ENCODE measurements around the gene HNRNPA2B1. TPM values are rescaled to one million over a fixed set of nuclear protein-coding genes. Genes with fewer than 3 reads are reported as not detected.
A peak's percentile ranks its signal among the peaks of the same experiment; 100 is the strongest.
"Not testable (repeated sequence)": the region's sequence is repeated elsewhere in the genome, so short reads cannot be mapped to it uniquely, and the experiment has no call there.

The HNRNPA2B1 gene
- total RNA-seq, 2 donors from 2014 or later: 447 to 769 TPM

GRCh38 chr7:26197153-26198115 lies 3.1 kb downstream of the HNRNPA2B1 start:
- H3K9me3 ChIP-seq: no peaks in the 10 kb centered on the region
- H3K36me3 ChIP-seq: peaks cover 36% of the 10 kb centered on the region
- intact Hi-C loops (cut with DNase I): loop anchor here (5.0 to 10.0 kb wide), 3 partner anchors 105 to 313 kb away; no protein-coding TSS in a partner anchor
- no peak overlapping the region for H3K27ac ChIP-seq
- DNase-seq: no peak
- peak overlapping the region in 1 of 2 donors; percentile 99 for H3K9ac ChIP-seq (ENCODE audit: low read depth in 2 of 2, low read length in 2 of 2)
- peak overlapping the region; percentile 90 for H3K4me3 ChIP-seq
- no peaks in the 10 kb centered on the region for H3K27me3 ChIP-seq
- H3K4me1 ChIP-seq: peaks cover 22% of the 10 kb centered on the region
- no peak for TF ChIP-seq CTCF (IDR thresholded peaks at IDR 0.05)

GRCh38 chr7:26195867-26196657 lies 4.5 kb downstream of the HNRNPA2B1 start:
- H3K9ac ChIP-seq (ENCODE audit: low read depth in 2 of 2, low read length in 2 of 2): no peak overlapping the region
- intact Hi-C loops (cut with DNase I): loop anchor here (5.0 to 10.0 kb wide), 3 partner anchors 104 to 311 kb away; no protein-coding TSS in a partner anchor
- TF ChIP-seq CTCF (IDR thresholded peaks at IDR 0.05): no peak

GRCh38 chr7:26195182-26195581 lies 5.4 kb downstream of the HNRNPA2B1 start:
- no peak overlapping the region for H3K27ac ChIP-seq
- H3K27me3 ChIP-seq: no peaks in the 10 kb centered on the region
- intact Hi-C loops (cut with DNase I): loop anchor here (5.0 to 10.0 kb wide), 3 partner anchors 103 to 310 kb away; no protein-coding TSS in a partner anchor
- H3K9me3 ChIP-seq: no peaks in the 10 kb centered on the region
- no peak overlapping the region for H3K4me3 ChIP-seq
- H3K4me1 ChIP-seq: peaks cover 22% of the 10 kb centered on the region
- peaks cover 47% of the 10 kb centered on the region for H3K36me3 ChIP-seq
- H3K9ac ChIP-seq (ENCODE audit: low read depth in 2 of 2, low read length in 2 of 2): no peak overlapping the region
- DNase-seq: no peak
- TF ChIP-seq CTCF (IDR thresholded peaks at IDR 0.05): no peak

More at GRCh38 chr7:26195867-26196657, 4.5 kb downstream of the HNRNPA2B1 start:
- Histone ChIP-seq H3K4me3 (no peak overlapping the region), H3K36me3 (peaks cover 42% of the 10 kb centered on the region), H3K27ac (no peak overlapping the region), H3K27me3 (no peaks in the 10 kb centered on the region), H3K4me1 (peaks cover 22% of the 10 kb centered on the region), H3K9me3 (no peaks in the 10 kb centered on the region)
- no peak for DNase-seq

- H3K9ac ChIP-seq (ENCODE audit: low read depth in 2 of 2, low read length in 2 of 2); H3K9me3 ChIP-seq; H3K27me3 ChIP-seq; H3K4me3 ChIP-seq; H3K27ac ChIP-seq; DNase-seq: not testable (repeated sequence)
- intact Hi-C loops (cut with DNase I): loop anchor here (5.0 to 10.0 kb wide), 3 partner anchors 102 to 310 kb away; no protein-coding TSS in a partner anchor
- H3K36me3 ChIP-seq: peaks cover 51% of the 10 kb centered on the region
- H3K4me1 ChIP-seq: peaks cover 22% of the 10 kb centered on the region
Measured at GRCh38 chr7:26194764-26195163, 5.8 kb downstream of the HNRNPA2B1 start.

GRCh38 chr7:26193432-26194207 lies 6.9 kb downstream of the HNRNPA2B1 start:
- no peak overlapping the region for H3K4me3 ChIP-seq
- intact Hi-C loops (cut with DNase I): loop anchor here (10.0 kb wide), 2 partner anchors 171 to 309 kb away; no protein-coding TSS in a partner anchor
- H3K9ac ChIP-seq (ENCODE audit: low read depth in 2 of 2, low read length in 2 of 2): no peak overlapping the region
- no peaks in the 10 kb centered on the region for H3K9me3 ChIP-seq
- H3K27me3 ChIP-seq: no peaks in the 10 kb centered on the region
- H3K4me1 ChIP-seq: peaks cover 22% of the 10 kb centered on the region
- H3K36me3 ChIP-seq: peaks cover 53% of the 10 kb centered on the region
- no peak for TF ChIP-seq CTCF (IDR thresholded peaks at IDR 0.05)
- H3K27ac ChIP-seq: no peak overlapping the region
- DNase-seq: no peak
